GM21367 (cell line): Measurements from ENCODE around the gene TMEM151A.
A peak's percentile ranks its signal among the peaks of the same experiment; 100 is the strongest.
"Not testable (repeated sequence)": the region's sequence is repeated elsewhere in the genome, so short reads cannot be mapped to it uniquely, and the experiment has no call there.

ENCODE experiments used
- ATAC-seq: cut with Tn5 transposase; IDR thresholded peaks from one replicate; pipeline ENCODE4 v1.9.1; 2021; ENCODE audit not compliant: unreplicated experiment

TMEM151A gene

DNA sequence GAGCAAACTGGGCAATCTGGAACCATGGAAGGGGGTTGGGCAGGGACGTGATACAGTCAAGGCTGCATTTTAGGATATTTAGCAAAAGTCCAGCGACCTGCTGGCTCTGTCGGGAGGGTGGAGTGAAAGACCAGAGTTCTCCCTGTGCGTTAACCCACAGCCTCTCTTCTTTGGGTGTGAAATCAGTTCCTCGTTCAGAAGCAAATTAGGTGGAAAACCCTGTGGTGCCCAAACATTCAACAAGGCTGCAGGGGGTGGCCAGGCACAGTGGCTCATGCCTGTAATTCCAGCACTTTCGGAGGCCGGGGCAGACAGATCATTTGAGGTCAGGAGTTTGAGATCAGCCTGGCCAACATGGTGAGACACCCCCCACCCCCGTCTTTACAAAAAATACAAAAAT lies 5.9 kb downstream of the TMEM151A start:
- ATAC-seq, result no peak

DNA sequence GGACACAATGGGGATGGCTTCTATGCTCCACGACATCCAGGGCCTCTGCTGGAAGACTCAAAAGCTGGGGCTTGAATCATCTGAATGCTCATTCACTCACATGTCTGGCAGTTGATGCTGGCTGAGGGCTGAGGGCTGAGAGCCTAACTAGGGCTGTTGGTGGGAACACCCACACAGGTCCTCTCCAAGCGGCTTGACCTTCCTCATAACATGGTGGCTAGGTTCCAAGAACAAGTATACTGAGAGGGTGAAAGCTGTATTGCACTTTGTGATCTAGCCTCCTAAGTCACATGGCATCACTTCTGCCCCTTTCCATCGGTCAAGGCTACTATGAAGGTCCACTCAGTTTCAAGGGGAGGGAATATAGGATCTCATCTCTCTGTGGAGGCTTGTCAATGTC lies 7.5 kb downstream of the TMEM151A start:
- no peak for ATAC-seq

DNA sequence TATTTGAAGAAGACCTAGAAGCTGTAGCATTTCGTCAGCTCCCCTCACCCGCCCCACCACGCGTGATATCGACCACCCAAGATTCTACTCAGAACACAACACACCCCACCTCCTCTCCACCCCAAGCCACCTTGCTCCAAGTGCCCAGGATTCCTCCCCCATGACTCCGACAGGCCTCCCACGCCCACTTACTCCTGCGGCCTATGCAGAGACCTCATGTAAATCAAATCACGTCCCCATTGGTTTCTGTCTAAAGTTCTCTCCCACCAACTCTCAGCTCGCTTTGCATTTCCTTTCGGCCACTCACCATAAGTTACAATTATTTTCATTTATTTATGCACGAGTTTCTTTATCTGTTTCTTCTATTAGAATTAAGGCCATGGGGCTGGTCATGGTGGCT lies 11.0 kb downstream of the TMEM151A start:
- no peak for ATAC-seq

DNA sequence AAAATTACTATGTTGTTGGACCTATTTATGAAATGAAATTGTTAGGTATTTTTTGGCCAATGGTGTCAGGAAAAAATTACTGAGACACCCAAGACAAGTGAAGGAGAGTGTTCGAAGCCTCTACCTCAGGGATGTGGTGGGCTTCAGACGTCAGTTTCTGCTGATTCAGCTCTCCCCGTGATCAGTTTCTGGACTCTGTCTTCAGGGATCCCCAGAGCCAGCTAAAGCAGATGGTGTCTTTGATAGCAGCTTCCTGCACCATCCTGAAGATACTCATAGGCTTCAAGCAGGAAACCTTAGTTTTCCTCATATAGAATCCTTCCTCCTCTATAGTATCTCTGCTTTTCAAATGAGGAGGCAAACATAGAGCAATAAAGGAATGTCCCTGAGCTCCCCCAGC lies 17.8 kb downstream of the TMEM151A start:
- no peak for ATAC-seq

DNA sequence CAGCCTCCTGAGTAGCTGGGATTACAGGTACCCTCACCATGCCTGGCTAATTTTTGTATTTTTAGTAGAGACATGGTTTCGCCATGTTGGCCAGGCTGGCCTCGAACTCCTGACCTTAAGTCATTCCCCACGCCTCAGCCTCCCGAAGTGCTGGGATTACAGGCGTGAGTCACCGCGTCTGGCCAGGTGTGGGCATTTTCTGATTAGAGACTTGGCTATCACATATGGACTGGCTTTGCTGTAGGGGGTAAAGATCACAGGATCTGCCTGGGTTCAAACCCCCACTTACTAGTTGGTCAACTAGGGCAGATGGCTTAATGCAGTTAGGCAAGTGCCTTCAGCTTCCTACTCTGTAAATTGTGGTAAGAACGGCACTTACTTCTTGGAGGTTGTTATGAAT lies 18.6 kb downstream of the TMEM151A start:
- no peak for ATAC-seq

DNA sequence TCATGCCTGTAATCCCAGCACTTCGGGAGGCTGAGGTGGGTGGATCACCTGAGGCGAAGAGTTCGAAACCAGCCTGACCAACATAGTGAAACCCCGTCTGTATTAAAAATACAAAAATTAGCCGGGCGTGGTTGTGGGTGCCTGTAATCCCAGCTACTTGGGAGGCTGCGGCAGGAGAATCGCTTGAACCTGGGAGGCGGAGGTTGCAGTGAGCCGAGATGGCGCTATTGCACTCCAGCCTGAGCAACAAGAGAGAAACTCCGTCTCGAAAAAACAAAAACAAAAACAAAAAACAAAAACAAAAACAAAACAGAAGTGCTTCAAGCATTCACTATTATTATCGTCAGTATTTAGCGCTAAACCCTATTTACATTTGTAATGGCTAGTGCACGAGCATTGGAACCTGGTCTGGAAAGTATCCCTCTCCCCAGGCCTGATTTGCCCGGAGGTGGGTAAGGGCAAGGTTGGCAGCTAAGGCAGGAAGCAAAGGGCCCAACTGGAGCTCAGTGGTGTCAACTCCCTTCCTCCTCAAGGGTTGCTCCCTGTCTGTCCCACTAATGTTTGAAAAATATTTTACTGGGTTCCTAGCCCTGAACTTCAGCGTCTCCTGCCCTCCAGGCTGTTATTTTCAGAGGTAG lies 19.2 kb downstream of the TMEM151A start:
- ATAC-seq, result not testable (repeated sequence)

DNA sequence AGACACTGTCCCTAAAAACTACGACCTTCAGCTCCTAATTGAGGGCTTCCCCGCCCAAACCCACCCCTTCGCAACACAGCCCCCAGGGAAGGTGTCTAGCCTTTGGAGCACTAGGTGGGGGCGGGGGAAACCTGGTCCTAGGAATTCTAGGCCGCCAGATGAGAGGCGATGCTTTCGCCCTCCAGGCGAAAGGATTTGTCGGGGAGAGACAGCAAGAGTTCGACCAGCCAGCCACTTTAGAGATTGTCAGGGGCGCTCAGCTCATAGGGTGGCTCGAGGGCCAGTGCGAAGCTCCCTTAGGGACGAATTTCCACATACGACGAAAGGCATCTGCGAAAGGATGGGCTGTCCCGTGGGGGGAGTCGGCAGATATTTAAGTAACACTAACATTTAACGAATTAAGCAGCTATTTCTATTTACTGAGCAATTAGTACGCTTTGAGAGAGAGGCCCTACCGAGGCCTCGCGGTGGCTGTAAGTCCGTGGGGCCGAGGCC lies 19.8 kb downstream of the TMEM151A start:
- ATAC-seq, result no peak

DNA sequence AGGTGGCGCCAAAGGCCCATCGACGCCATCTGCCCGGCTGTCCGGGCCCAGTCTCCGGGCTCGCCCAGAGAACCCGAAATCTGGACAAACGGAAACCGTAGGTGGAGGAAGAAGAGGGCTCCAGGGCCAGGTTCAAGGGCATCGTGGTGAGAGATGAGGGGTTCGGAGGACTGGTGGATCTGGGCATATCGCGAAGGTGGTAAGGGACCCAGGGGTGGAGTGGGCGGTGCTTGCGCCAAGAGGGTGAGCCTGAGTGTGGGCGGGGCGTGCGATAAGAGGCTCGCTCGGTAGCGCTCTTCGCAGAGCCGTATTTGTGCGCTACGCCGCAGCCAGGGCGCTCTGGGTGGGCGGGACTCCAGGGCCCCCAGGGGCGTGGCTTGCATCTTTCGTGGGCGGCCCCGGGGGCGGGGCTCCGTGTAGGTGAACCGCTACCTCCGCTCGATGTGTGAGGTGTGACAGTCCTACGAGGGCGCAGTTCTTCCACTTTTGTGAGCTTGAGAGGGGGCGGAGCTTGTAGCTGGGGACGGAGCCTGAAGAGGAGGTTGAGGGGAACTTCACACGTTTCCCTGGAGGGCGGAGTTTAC lies 20.4 kb downstream of the TMEM151A start:
- peak; percentile 59 for ATAC-seq

DNA sequence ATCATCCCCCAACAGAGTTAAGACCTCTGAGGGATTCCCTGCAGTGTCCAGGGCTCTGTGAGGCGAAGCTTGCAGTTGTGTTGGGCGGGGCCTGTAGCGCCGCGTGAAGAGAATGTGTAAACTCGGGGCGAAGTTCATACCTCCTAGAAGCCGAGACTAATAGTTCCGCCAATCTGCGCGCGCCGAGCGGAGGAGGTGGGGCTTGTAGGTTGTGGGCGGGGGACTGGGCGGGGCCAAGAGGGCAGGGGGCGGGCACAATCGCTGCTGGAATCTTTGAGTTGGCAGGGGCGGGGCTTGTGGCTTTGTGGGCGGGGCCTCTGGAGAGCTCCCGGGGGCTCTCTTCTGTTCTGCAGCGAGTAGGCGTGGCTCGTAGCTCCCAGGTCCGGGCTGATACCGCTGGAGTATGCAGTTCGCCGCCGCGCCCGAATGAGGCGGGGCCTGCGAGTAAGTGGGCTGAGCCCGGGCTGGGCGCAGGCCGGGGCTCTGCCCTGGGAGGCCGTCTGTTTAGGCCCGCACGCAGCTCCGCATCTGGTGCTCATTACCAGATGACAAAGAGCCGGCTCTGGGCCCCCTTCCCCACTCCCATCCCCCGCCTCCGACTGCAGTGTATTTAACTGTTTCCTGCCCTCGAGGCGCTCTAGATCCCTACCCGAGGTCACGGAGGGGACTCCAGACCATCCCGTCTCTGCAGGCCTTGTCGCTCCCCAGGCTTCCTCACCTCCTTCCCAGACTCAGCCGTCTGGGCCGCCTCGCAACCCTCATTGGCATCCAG lies 21.0 kb downstream of the TMEM151A start:
- ATAC-seq, result peak; percentile 57

DNA sequence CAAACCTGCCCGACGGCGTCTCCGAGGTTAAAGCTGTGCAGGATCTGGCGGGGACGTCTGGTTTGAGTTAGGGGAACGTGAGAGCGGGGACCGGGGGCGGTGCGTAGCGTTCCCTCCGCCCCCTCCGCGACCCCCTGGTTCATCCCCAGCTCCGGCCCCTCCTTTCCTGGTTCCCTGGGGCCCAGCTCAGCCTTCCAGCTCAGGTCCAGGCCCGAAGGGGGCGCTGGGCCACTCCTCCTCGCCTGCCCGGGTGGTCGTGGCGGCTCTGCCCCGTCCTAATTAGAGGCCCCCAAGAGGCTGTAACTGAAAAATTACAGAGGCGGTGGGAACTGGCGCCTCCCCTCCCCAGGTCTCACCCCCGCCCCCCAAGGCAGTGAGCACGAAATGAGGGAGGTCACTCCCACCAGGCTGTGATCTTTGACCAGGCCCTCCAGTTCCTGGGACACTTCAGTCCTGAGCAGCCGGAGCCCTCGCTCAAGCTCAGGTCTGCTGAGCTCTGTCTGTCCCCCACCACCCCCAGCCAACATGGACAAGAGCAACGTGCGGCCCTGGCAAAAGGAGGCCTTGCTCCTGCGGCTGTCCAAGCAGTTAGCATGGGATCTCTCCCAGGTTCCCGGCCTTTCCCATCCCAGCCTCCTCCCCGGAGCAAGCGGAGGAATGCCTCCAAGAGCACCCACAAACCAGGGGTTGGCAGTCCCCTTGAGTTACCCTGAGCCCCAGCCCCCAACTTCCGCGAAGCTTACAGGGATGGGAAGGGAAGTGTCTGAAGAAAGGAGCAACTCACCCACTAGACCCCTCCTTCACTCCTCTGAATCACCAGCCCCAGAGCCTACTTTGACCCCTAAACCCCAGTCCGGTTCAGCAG lies 21.9 kb downstream of the TMEM151A start:
- ATAC-seq, result no peak

DNA sequence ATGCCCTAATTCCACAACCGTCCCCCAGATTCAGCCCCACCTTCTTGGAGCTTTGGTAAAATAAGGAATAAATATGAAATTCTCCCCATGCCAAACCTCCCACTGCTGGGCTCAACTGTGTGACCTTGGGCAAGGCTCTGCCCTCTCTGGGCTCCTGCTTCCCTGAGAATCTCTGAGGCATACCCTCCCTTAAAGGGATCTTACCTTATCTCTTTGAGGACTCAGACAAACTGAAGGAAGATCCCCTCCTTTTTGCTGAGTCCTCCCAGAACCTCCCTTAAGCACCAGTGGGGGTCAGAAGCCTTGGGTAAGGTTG lies 22.4 kb downstream of the TMEM151A start:
- no peak for ATAC-seq

DNA sequence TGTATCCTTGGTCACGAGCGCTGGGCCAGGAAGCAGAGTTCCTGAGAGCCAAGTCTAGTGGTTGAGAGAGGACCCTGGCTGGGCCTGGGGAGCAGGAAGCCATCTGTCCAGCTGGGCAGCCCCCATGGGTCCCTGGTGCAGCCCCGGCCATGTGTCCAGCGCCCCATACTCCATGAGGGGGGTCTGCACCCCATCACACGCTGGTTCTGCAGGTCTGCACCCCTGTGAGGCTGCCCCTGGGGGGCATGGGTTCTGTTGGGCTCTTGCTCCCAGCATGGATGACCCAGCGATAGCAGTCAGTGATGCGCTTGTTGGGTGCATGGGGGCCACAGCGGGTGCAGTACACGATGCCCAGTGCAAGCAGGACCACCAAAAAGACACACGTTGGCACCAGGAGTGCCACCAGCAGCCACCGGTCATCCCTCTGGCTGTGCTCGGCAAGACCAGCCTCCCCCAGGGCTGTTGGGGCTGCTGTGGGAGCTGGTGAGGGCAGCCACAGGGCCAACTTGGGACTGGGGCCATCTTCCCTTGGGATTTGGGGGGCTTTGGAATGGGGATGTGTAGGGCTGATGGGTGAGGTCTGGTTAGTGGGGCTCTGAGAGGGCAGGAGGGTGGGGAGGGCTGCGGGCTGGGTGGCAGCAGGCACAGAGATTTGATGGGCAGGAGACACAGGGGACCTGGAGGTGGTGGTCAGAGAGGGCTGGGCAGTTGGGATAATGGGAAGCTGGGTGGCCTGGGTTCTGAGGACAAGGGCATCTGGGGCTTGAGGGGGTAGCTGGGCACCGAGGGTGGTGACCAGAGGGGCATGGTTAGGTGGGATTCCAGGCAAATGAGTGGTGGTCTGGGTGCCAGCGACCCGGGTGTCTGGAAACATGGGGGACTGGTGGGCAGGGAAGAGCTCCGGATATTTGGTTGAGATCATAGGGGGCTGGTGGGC lies 23.1 kb downstream of the TMEM151A start:
- no peak for ATAC-seq

DNA sequence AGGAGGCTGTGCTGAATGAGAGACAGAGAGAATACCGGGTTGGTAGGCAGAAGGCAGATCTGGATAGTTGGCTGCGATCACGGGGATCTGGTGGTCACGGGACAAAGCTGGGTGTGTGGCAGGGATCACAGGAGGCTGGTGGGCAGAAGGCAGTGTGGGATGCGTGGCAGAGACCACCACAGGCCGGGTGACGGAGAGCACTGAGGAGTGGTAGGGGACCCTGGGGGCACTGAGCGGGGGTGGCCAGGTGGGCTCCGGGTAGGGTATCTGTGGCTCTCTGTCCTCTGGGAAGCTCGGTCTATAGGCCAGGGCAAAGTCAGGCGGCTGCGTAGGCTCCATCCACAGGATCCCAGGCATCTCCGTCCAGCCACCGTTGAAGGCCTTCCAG lies 23.8 kb downstream of the TMEM151A start:
- ATAC-seq, result no peak

DNA sequence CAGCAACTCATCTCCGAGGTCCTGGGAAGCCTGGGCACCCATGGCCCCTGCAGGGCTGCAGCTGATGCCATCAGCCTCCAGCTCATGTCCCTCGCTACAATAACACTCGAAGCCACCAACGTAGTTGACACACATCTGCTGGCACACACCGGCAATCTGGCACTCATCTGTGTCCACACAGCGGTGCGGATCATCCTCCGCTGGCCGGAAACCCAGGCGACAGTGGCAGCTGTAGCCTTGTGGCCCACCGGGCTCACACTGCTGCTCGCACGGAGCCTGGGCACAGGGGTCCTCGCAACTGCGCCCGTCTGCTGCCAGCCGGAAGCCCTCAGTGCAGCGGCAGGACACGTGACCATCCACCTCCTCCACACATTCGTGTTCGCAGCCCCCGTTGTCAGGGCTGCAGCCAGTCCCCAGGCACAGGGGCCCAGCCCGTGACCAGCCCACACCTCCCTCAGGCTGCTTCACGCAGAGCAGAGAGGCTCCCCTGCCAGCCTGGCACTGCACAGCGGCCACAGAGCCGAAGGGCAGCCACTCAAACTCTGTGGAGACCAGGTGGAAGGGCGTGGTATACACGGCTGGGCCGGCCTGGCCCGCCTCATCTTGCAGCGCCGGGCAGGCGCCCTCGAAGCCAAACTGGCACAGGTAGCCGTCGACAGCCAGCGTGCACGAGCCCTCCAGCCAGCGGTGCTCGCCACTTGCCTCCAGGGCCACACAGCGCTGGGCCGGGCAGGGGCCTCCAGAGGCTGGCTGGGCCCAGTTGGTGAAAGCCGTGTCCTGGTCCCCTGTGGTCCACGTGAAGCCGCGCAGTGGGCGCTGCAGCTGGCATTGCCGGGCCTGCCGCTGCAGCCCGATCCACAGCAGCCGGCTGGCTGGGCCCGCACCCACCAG lies 24.5 kb downstream of the TMEM151A start:
- ATAC-seq, result no peak

DNA sequence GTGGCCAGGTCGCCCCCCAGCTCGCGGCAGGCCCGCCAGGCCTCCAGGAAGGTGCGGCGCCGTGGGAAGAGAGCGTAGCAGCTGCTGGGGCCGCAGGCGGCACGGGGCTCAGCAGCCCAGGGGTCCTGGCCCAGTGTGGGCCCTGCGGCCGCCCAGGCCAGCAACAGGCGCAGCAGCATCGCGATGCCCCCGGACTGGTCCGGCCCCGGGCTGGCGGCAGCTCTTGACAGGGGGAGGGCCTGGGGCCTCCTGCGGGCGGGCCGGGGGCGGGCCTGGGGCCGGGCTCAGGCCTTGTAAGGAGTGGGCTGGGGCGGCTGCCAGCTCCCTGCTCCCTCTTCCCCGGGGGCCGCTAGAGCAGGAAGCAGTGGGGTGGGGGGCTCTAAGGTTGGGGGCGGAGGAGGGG lies 25.2 kb downstream of the TMEM151A start, which contains the start of gene CD248:
TSS of gene CD248 (minus strand) at position 196 of the 403 bp plus-strand sequence. CDS start at position 179, 17 bp downstream.
- no peak for ATAC-seq

DNA sequence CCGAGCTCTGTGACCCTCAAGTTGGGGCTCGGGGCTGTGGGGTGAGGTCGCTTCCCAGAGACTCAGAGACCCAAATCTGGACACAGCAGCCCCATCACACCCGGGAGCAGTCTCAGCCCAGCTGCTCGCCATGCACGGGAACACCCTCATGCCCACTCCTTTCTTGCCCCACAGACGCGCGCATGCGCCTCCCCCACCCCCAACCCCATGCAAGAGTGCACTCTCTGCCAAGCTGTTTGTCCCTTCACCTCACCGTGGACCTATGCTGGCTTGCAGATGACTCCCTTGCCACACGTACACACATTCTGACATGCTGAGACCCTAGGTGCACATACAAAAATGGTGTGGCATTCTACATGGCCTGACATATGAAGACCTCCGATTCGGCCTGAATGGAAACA lies 25.6 kb downstream of the TMEM151A start:
- ATAC-seq, result no peak

DNA sequence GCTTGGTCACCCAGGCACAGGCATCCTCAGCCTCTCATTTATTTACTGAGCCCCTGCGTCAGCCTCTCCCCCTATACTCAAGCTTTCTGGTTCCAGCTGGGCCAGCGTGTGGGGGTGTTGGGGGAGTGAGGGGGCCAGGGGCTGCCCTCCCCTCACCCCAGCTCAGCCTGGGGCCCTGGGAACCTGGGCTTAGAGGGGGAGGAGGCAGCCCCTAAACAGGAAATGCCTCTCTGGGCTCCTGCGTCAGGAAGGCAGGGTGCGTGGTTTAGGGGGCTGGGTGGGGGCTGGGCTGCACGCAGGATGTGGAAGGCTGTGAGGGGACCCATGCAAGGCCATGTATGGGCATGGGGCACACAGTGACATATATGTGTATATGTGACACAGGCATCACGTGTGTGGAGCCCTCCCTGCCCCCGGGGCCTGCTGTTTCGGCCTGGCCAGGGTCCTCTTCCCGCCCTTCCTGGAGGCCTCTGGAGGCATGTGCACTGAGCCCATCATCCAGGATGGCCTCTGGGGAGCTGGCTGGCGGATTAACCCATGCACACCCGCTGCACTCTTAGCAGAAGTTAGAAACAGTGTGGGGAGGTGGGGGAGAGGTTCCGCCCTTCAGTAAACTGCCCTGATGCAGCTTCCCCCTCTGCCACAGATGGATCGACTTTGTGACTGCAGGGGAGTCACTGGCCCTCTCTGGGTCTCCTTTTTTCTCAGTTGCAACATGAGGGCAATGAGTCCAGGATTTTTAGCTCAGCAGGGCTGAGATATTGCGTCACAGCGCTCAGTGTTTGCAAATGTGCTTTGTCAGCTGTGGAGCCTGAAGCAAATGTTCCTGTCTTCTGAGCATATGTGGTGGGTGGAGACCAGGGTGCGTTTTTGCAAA lies 26.3 kb downstream of the TMEM151A start:
- ATAC-seq, result no peak

DNA sequence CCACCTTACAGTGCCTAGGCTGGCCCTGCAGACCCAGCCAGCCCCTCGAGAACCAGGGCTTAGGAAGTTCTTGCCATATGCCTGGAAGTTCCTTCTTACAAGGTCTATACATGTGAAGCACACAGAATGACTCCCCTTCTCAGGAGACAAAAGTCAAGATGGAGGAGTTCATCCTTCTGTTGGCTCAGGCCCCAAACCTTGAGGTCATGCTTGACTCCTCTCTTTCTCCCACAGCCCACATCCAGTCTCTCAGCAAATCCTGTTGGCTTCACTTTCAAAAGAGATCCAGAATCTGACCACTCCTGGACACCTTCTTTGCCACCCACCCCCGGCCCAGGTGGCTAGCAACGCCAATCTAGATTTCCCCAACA lies 26.9 kb downstream of the TMEM151A start:
- ATAC-seq, result no peak
